IPS-18a (cell line): ENCODE results near the gene GPR139.

Experiments used
- H3K27ac ChIP-seq: one replicate; pipeline ENCODE4 v1.5.1; 2013; ENCODE audit warnings: low read length
- H3K27me3 ChIP-seq: one replicate; pipeline ENCODE4 v1.6.1; 2013; ENCODE audit warnings: mild to moderate bottlenecking, low read length; ENCODE audit not compliant: control insufficient read depth, insufficient read depth
- H3K36me3 ChIP-seq: one replicate; pipeline ENCODE4 v1.6.1; 2013; ENCODE audit warnings: low read depth, low read length; ENCODE audit not compliant: control insufficient read depth
- H3K4me1 ChIP-seq: one replicate; pipeline ENCODE4 v1.6.1; 2013; ENCODE audit warnings: low read depth, low read length; ENCODE audit not compliant: control insufficient read depth
- H3K4me3 ChIP-seq: one replicate; pipeline ENCODE4 v1.5.1; 2013; ENCODE audit warnings: low read length
- H3K9ac ChIP-seq: one replicate; pipeline ENCODE4 v1.6.1; 2013; ENCODE audit warnings: mild to moderate bottlenecking, low read length, moderate library complexity
- H3K9me3 ChIP-seq: one replicate; pipeline ENCODE4 v1.6.1; 2013; ENCODE audit warnings: low read depth, low read length; ENCODE audit not compliant: control insufficient read depth

The GPR139 gene

DNA sequence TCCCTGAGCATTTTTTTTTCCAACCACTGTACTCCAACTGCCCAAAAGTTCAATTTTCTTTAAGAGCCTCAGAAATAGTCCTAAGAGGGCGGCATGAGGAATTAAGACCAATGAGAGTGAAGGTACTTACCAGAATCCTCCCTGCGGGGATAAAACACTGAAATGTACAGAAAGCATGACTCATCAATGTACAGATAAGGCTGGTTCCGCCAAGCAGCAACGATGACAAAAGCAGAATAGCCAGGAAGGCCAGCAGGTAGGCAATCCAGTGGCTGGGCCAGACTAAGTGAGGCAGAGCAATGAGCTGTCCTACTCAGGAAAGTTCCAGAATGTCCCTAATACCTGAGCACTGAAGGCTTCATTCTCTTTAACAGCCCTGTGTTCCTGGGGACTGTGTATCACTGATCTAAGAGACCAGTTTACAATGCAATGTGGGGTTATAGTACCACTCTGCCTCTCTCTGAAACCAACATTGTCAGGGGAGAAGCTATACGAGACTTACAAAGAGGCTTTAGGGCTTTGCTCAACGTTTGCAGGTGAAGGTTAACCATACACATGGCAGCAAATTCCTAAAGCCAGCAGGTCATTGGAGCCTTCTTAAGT, 11.0 kb upstream of the GPR139 start:
- H3K9me3 ChIP-seq = no peaks in the 10 kb centered on the region
- no peaks in the 10 kb centered on the region for H3K4me1 ChIP-seq
- H3K27me3 ChIP-seq = no peaks in the 10 kb centered on the region
- no peak overlapping the region for H3K9ac ChIP-seq
- no peaks in the 10 kb centered on the region for H3K36me3 ChIP-seq
- H3K27ac ChIP-seq = no peak overlapping the region
- no peak overlapping the region for H3K4me3 ChIP-seq

DNA sequence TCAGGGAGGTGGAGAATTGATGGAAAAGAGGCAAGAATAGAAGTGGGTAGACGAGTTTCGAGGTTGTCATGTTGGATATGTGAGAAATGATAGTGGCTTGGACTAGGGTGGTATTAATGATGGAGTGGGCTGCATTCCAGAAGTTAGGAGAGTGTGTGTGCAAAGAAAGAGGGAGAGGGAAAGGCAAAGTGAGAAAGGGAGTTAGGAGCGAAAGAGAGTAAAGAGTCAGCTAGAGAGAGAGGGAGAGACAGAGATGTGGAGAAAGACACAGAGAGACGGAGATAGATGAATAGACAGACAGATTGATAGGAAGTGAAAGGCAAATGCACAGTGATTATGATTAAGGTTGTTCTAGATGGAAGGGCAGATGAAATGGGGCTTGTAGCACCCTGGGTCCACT, 5.4 kb upstream of the GPR139 start:
- Histone ChIP-seq H3K9me3 (no peaks in the 10 kb centered on the region), H3K27ac (no peak overlapping the region), H3K4me1 (peaks cover 9% of the 10 kb centered on the region), H3K9ac (no peak overlapping the region), H3K4me3 (no peak overlapping the region), H3K36me3 (no peaks in the 10 kb centered on the region), H3K27me3 (peaks cover 25% of the 10 kb centered on the region)

GRCh38 chr16:20075243-20075642, 1.6 kb upstream of the GPR139 start:
- Histone ChIP-seq H3K9me3 (no peaks in the 10 kb centered on the region), H3K9ac (no peak overlapping the region), H3K4me1 (peaks cover 18% of the 10 kb centered on the region), H3K4me3 (no peak overlapping the region), H3K36me3 (no peaks in the 10 kb centered on the region), H3K27ac (no peak overlapping the region), H3K27me3 (peaks cover 57% of the 10 kb centered on the region)

DNA sequence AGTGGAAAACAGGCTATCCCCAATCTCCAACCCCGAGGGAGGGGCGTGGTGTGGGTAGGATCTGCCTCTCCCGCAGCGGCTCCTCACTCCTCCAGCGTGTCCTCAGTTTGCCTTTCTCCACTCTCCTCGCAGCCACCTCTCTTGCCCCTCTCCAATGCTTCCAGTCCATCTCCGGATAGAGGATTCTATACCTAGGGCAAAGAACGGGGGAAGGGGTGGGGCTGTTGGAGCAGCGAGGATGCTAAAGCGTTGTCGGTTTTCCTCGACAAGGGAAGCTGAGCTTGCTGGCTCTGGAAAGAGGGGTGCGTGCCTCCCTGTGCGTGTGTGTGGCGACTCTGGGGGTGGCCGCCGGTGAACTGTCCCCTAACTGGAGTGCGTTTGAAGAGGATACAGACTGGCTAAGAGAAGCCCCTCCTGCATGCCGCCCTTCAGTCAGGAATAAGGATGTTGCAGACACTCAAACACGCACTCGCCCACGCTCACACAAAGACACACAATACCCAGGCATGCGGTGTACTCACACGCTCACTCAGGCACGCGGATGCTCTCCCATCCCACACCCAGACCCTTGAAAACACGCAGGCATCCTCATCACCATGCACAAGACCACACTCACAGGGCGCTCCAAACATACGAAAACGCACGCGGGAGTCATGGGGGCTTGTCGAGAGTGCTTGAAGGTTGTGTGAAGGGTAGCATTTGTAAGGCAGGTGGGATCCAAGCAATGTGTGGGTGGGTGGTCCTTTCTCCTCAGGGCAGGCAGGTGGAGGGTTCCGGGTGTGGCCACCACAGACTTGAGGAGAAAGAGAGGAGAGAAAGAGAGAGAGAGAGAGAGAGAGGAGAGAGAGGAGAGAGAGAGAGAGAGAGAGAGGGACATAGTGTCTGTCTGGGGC, 655 bp upstream of the GPR139 start:
- no peaks in the 10 kb centered on the region for H3K9me3 ChIP-seq
- peaks cover 18% of the 10 kb centered on the region for H3K4me1 ChIP-seq
- peaks cover 57% of the 10 kb centered on the region for H3K27me3 ChIP-seq
- no peaks in the 10 kb centered on the region for H3K36me3 ChIP-seq
- peak overlapping the region; percentile 71 for H3K4me3 ChIP-seq
- H3K9ac ChIP-seq = no peak overlapping the region
- H3K27ac ChIP-seq = no peak overlapping the region

- Histone ChIP-seq H3K36me3 (no peaks in the 10 kb centered on the region), H3K27me3 (peaks cover 57% of the 10 kb centered on the region), H3K9me3 (no peaks in the 10 kb centered on the region), H3K4me1 (peaks cover 18% of the 10 kb centered on the region), H3K9ac (no peak overlapping the region), H3K27ac (no peak overlapping the region), H3K4me3 (peak overlapping the region; percentile 71)
Observed at GRCh38 chr16:20072874-20073202, 852 bp downstream of the GPR139 start.

GRCh38 chr16:20072146-20072873, 1.4 kb downstream of the GPR139 start:
- Histone ChIP-seq H3K9ac (no peak overlapping the region), H3K36me3 (no peaks in the 10 kb centered on the region), H3K4me3 (peak overlapping the region; percentile 71), H3K9me3 (no peaks in the 10 kb centered on the region), H3K27ac (no peak overlapping the region), H3K27me3 (peaks cover 57% of the 10 kb centered on the region), H3K4me1 (peaks cover 18% of the 10 kb centered on the region)

- Histone ChIP-seq H3K36me3 (no peaks in the 10 kb centered on the region), H3K4me3 (no peak overlapping the region), H3K27me3 (no peaks in the 10 kb centered on the region), H3K9me3 (no peaks in the 10 kb centered on the region), H3K9ac (no peak overlapping the region), H3K27ac (no peak overlapping the region), H3K4me1 (no peaks in the 10 kb centered on the region)
Observed at GRCh38 chr16:20064931-20065330, 8.8 kb downstream of the GPR139 start.

- Histone ChIP-seq H3K4me1 (no peaks in the 10 kb centered on the region), H3K27me3 (no peaks in the 10 kb centered on the region), H3K9me3 (no peaks in the 10 kb centered on the region), H3K9ac (no peak overlapping the region), H3K27ac (no peak overlapping the region), H3K36me3 (no peaks in the 10 kb centered on the region), H3K4me3 (no peak overlapping the region)
Observed at GRCh38 chr16:20064520-20064919, 9.2 kb downstream of the GPR139 start.

DNA sequence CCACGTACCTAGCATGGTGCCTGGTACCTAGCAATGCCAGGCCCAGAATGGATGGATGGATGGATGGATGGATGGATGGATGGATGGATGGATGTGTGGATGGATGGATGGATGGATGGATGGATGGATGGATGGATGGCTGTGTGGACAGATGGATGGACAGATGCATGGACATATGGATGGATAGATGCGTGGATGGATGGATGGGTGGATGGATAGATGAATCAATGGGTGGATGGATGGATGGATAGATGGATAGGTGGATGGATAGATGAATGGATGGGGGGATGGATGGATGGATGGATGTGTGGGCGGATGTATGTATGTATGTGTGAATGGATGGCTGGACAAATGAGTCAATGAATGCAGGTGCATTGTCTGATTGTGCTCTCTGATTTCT, 12.6 kb downstream of the GPR139 start:
- Histone ChIP-seq H3K36me3 (no peaks in the 10 kb centered on the region), H3K27me3 (no peaks in the 10 kb centered on the region), H3K27ac (no peak overlapping the region)

DNA sequence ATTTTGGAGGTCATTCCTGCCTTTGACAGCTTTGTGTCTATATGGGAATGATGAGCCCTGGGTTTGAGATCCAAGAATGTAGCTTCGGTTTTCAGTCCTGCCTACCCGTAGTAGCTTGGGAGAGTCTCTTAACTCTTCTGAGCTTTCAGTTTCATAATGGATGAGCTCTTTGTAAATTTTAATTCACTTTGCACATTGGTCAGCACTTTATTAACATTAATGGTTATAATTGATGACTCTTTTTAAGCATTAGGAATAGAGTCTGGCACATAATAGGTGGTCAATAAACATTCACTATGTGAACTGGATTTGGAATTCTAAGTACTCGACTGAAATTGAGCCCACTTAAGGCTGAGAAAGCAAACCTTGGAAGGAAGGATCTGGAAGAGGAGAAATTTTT, 17.3 kb downstream of the GPR139 start:
- H3K36me3 ChIP-seq = no peaks in the 10 kb centered on the region
- H3K27ac ChIP-seq = no peak overlapping the region
- no peak overlapping the region for H3K4me3 ChIP-seq
- no peaks in the 10 kb centered on the region for H3K27me3 ChIP-seq
- H3K4me1 ChIP-seq = no peaks in the 10 kb centered on the region
- no peaks in the 10 kb centered on the region for H3K9me3 ChIP-seq
- H3K9ac ChIP-seq = no peak overlapping the region

More for the DNA sequence above, 12.6 kb downstream of the GPR139 start:
- no peaks in the 10 kb centered on the region for H3K4me1 ChIP-seq
- H3K4me3 ChIP-seq = no peak overlapping the region
- no peak overlapping the region for H3K9ac ChIP-seq
- H3K9me3 ChIP-seq = no peaks in the 10 kb centered on the region

DNA sequence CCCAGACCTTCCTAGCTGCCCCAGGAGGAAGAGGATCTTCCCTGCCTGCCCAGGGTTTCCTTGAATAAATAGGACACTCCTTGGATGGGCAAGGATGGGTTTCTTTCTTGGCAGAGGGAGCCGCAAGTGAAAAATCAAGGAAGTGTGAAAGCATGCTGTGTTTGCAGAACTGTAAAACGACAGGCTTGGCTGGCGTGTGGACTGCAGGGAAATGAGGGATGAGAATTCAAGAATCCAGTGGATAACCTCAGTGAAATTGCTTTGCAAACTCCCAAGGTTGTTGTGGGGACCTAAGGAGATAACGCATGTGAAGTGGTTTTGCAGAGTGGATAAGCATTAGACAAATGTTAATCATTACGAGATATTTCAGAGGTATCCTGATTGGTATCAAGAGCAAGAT, 20.4 kb downstream of the GPR139 start:
- H3K4me3 ChIP-seq = no peak overlapping the region
- no peaks in the 10 kb centered on the region for H3K36me3 ChIP-seq
- H3K4me1 ChIP-seq = no peaks in the 10 kb centered on the region
- no peak overlapping the region for H3K27ac ChIP-seq
- no peaks in the 10 kb centered on the region for H3K9me3 ChIP-seq
- no peaks in the 10 kb centered on the region for H3K27me3 ChIP-seq
- no peak overlapping the region for H3K9ac ChIP-seq
